HepG2 (cell line): ENCODE data around the gene AGXT.

Source experiments
- EP300 ChIP-seq, 3 experiments: sonication (generic) in 1 of 3; formaldehyde crosslinking in 1 of 3; IDR thresholded peaks; 2 replicates each; pipeline versions ENCODE4 v1.5.1 to v1.6.1; 2011 to 2020; ENCODE audit warnings: low read depth in 2 of 3, low read length in 2 of 3, borderline replicate concordance in 1 of 3, improper control_type of control experiment in 1 of 3, mild to moderate bottlenecking in 1 of 3, missing genetic modification reagents in 1 of 3, moderate library complexity in 1 of 3
- GPN1 ChIP-seq: sonication (generic); formaldehyde crosslinking; IDR thresholded peaks from 2 replicates; pipeline ENCODE4 v1.5.1; 2020; ENCODE audit warnings: missing genetic modification reagents, borderline replicate concordance
- SRF ChIP-seq: IDR thresholded peaks from 2 replicates; pipeline ENCODE4 v1.6.1; 2011; ENCODE audit warnings: mild to moderate bottlenecking, low read depth, low read length, moderate library complexity
- SRSF9 ChIP-seq: fragments of 200-400 bp; formaldehyde crosslinking; IDR thresholded peaks from 2 replicates; pipeline ENCODE4 v1.6.1; 2018; ENCODE audit warnings: borderline replicate concordance, mild to moderate bottlenecking, low read depth, low read length; ENCODE audit not compliant: insufficient read depth, poor library complexity, severe bottlenecking
- ZNF512B ChIP-seq: sonication (generic); formaldehyde crosslinking; IDR thresholded peaks from 2 replicates; pipeline ENCODE4 v1.5.1; 2020; ENCODE audit warnings: missing genetic modification reagents, mild to moderate bottlenecking, borderline replicate concordance
- TF ChIP-seq, protein P1 (sequence below), 2 experiments: sonication (generic) in 1 of 2; formaldehyde crosslinking in 1 of 2; IDR thresholded peaks; 2 replicates each; pipeline versions ENCODE4 v1.4.0 to v1.6.1; 2018 to 2020; ENCODE audit warnings: missing genetic modification reagents in 2 of 2, borderline replicate concordance in 1 of 2, low read depth in 1 of 2, mild to moderate bottlenecking in 1 of 2, missing biosample characterization in 1 of 2
- TF ChIP-seq, protein P2 (sequence below): sonication (generic); formaldehyde crosslinking; IDR thresholded peaks from 2 replicates; pipeline ENCODE4 v1.5.0; 2020; ENCODE audit warnings: mild to moderate bottlenecking, missing genetic modification reagents, moderate library complexity
- TF ChIP-seq, protein P3 (sequence below): sonication (generic); formaldehyde crosslinking; IDR thresholded peaks from 2 replicates; pipeline ENCODE4 v1.4.0; 2020; ENCODE audit warnings: low read depth, mild to moderate bottlenecking, missing genetic modification reagents

- TF ChIP-seq, protein P1, sequence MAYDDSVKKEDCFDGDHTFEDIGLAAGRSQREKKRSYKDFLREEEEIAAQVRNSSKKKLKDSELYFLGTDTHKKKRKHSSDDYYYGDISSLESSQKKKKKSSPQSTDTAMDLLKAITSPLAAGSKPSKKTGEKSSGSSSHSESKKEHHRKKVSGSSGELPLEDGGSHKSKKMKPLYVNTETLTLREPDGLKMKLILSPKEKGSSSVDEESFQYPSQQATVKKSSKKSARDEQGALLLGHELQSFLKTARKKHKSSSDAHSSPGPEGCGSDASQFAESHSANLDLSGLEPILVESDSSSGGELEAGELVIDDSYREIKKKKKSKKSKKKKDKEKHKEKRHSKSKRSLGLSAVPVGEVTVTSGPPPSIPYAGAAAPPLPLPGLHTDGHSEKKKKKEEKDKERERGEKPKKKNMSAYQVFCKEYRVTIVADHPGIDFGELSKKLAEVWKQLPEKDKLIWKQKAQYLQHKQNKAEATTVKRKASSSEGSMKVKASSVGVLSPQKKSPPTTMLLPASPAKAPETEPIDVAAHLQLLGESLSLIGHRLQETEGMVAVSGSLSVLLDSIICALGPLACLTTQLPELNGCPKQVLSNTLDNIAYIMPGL (CRISPR knock-in tag; IDR thresholded peaks at IDR 0.05; ENCODE audit: borderline replicate concordance in 1 of 2, low read depth in 1 of 2), result no peak
- TF ChIP-seq SRF, result no peak
- TF ChIP-seq GPN1 (CRISPR knock-in tag), result no peak
- TF ChIP-seq SRSF9, result no peak
- no peak for TF ChIP-seq ZNF512B (CRISPR knock-in tag)
- TF ChIP-seq, protein P2, sequence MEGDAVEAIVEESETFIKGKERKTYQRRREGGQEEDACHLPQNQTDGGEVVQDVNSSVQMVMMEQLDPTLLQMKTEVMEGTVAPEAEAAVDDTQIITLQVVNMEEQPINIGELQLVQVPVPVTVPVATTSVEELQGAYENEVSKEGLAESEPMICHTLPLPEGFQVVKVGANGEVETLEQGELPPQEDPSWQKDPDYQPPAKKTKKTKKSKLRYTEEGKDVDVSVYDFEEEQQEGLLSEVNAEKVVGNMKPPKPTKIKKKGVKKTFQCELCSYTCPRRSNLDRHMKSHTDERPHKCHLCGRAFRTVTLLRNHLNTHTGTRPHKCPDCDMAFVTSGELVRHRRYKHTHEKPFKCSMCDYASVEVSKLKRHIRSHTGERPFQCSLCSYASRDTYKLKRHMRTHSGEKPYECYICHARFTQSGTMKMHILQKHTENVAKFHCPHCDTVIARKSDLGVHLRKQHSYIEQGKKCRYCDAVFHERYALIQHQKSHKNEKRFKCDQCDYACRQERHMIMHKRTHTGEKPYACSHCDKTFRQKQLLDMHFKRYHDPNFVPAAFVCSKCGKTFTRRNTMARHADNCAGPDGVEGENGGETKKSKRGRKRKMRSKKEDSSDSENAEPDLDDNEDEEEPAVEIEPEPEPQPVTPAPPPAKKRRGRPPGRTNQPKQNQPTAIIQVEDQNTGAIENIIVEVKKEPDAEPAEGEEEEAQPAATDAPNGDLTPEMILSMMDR (CRISPR knock-in tag), result no peak
- TF ChIP-seq, protein P3, sequence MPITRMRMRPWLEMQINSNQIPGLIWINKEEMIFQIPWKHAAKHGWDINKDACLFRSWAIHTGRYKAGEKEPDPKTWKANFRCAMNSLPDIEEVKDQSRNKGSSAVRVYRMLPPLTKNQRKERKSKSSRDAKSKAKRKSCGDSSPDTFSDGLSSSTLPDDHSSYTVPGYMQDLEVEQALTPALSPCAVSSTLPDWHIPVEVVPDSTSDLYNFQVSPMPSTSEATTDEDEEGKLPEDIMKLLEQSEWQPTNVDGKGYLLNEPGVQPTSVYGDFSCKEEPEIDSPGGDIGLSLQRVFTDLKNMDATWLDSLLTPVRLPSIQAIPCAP, result no peak
- no peak for TF ChIP-seq EP300 (IDR thresholded peaks at IDR 0.05; ENCODE audit: low read depth in 2 of 2, low read length in 2 of 2)
- no peak for TF ChIP-seq EP300 (CRISPR knock-in tag; IDR thresholded peaks at IDR 0.05; ENCODE audit: borderline replicate concordance)
These were observed 7.1 kb upstream of the AGXT start for GRCh38 chr2:240861547-240861946.
